Epithelial cell of prostate (primary cell): Measurements from ENCODE around the gene DOCK9.
A peak's percentile ranks its signal among the peaks of the same experiment; 100 is the strongest.

Source experiments
- DNase-seq: peaks from one replicate; pipeline ENCODE4 v3.0.0-alpha.2; 2011; ENCODE audit warnings: low read depth, low spot score
- H3K27ac ChIP-seq: fragments of 450-650 bp; 2 replicates; pipeline ENCODE4 v1.5.1; 2017; ENCODE audit warnings: mild to moderate bottlenecking

Gene DOCK9

GRCh38 chr13:98893371-98893770, 84.5 kb downstream of the DOCK9 start:
- H3K27ac ChIP-seq, result no peak overlapping the region
- DNase-seq, result no peak

- DNase-seq, result no peak
- no peak overlapping the region for H3K27ac ChIP-seq
Observed at GRCh38 chr13:98892821-98893220, 85.0 kb downstream of the DOCK9 start.

- no peak for DNase-seq
- no peak overlapping the region for H3K27ac ChIP-seq
Observed at GRCh38 chr13:98892077-98892476, 85.8 kb downstream of the DOCK9 start.

- no peak for DNase-seq
- peak overlapping the region; percentile 79 for H3K27ac ChIP-seq
Observed at GRCh38 chr13:98890925-98891324, 86.9 kb downstream of the DOCK9 start.

GRCh38 chr13:98890186-98890585, 87.7 kb downstream of the DOCK9 start:
- peak overlapping the region; percentile 79 for H3K27ac ChIP-seq
- DNase-seq, result peak; percentile 92

GRCh38 chr13:98889419-98890085, 88.3 kb downstream of the DOCK9 start:
- DNase-seq, result no peak
- H3K27ac ChIP-seq, result peak overlapping the region; percentile 79

GRCh38 chr13:98888890-98889279, 89.0 kb downstream of the DOCK9 start:
- no peak for DNase-seq
- H3K27ac ChIP-seq, result no peak overlapping the region

GRCh38 chr13:98888222-98888889, 89.5 kb downstream of the DOCK9 start:
- no peak overlapping the region for H3K27ac ChIP-seq
- no peak for DNase-seq

GRCh38 chr13:98886587-98887230, 91.2 kb downstream of the DOCK9 start:
- DNase-seq, result no peak
- H3K27ac ChIP-seq, result no peak overlapping the region

- H3K27ac ChIP-seq, result no peak overlapping the region
Observed at GRCh38 chr13:98885600-98885999, 92.3 kb downstream of the DOCK9 start.

GRCh38 chr13:98883998-98884397, 93.9 kb downstream of the DOCK9 start:
- DNase-seq, result no peak
- H3K27ac ChIP-seq, result no peak overlapping the region

More at GRCh38 chr13:98885600-98885999, 92.3 kb downstream of the DOCK9 start:
- DNase-seq, result no peak

GRCh38 chr13:98881390-98881789, 96.5 kb downstream of the DOCK9 start:
- no peak for DNase-seq

GRCh38 chr13:98880677-98881076, 97.2 kb downstream of the DOCK9 start:
- H3K27ac ChIP-seq, result no peak overlapping the region
- DNase-seq, result no peak

More at GRCh38 chr13:98881390-98881789, 96.5 kb downstream of the DOCK9 start:
- H3K27ac ChIP-seq, result no peak overlapping the region

GRCh38 chr13:98879957-98880356, 97.9 kb downstream of the DOCK9 start:
- no peak for DNase-seq
- no peak overlapping the region for H3K27ac ChIP-seq

- no peak for DNase-seq
- H3K27ac ChIP-seq, result no peak overlapping the region
Observed at GRCh38 chr13:98879127-98879520, 98.7 kb downstream of the DOCK9 start.

- DNase-seq, result no peak
- no peak overlapping the region for H3K27ac ChIP-seq
Observed at GRCh38 chr13:98878486-98879126, 99.3 kb downstream of the DOCK9 start.

- DNase-seq, result no peak
- H3K27ac ChIP-seq, result no peak overlapping the region
Observed at GRCh38 chr13:98877936-98878335, 99.9 kb downstream of the DOCK9 start.

- H3K27ac ChIP-seq, result no peak overlapping the region
- DNase-seq, result no peak
Observed at GRCh38 chr13:98877466-98877865, 100.4 kb downstream of the DOCK9 start.

- no peak for DNase-seq
- no peak overlapping the region for H3K27ac ChIP-seq
Observed at GRCh38 chr13:98875146-98875729, 102.6 kb downstream of the DOCK9 start.

- H3K27ac ChIP-seq, result no peak overlapping the region
- no peak for DNase-seq
Observed at GRCh38 chr13:98874029-98874397, 103.9 kb downstream of the DOCK9 start.
